Measurements from ENCODE around the gene ZNF688. TPM values are rescaled to one million over a fixed set of nuclear protein-coding genes. Genes with fewer than 3 reads are reported as not detected.

The ZNF688 gene
- total and polyA plus RNA-seq, 2 of the 13 experiments (the other 11 are each of a cell fraction or from before 2014, with no cell fraction given) = 2.4 to 5.4 TPM

- TF ChIP-seq, protein P1, sequence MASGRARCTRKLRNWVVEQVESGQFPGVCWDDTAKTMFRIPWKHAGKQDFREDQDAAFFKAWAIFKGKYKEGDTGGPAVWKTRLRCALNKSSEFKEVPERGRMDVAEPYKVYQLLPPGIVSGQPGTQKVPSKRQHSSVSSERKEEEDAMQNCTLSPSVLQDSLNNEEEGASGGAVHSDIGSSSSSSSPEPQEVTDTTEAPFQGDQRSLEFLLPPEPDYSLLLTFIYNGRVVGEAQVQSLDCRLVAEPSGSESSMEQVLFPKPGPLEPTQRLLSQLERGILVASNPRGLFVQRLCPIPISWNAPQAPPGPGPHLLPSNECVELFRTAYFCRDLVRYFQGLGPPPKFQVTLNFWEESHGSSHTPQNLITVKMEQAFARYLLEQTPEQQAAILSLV (CRISPR knock-in tag; IDR thresholded peaks at IDR 0.05; ENCODE audit: borderline replicate concordance) = peak; percentile 58; the same call in 1 of the 2 replicates
- TF ChIP-seq NR2F1 (CRISPR knock-in tag; IDR thresholded peaks at IDR 0.05) (peak in 1 of 2 experiments; percentile 60; a peak in 1 of 4 replicates), ZNF350 (CRISPR knock-in tag; IDR thresholded peaks at IDR 0.05; ENCODE audit: borderline replicate concordance, low read depth) (peak; percentile 85), ZFP36L1 (CRISPR knock-in tag; IDR thresholded peaks at IDR 0.05) (no peak), POLR2AphosphoS5 (IDR thresholded peaks at IDR 0.05; ENCODE audit: low read depth, low read length) (peak; percentile 67), ZNF567 (CRISPR knock-in tag; IDR thresholded peaks at IDR 0.05; ENCODE audit: borderline replicate concordance) (0 out of 2 replicates have a peak, but pooled peaks have one; percentile 45), ZNF12 (CRISPR knock-in tag; IDR thresholded peaks at IDR 0.05) (peak; percentile 45; the same call in 1 of the 2 replicates), IKZF4 (CRISPR knock-in tag; IDR thresholded peaks at IDR 0.05; ENCODE audit: borderline replicate concordance, low read depth, not compliant biosample characterization) (peak; percentile 60), MYC (CRISPR knock-in tag; IDR thresholded peaks at IDR 0.05; ENCODE audit: borderline replicate concordance) (peak; percentile 56), SIX1 (CRISPR knock-in tag; IDR thresholded peaks at IDR 0.05; ENCODE audit: borderline replicate concordance) (no peak), GPN1 (CRISPR knock-in tag; IDR thresholded peaks at IDR 0.05; ENCODE audit: borderline replicate concordance) (no peak), HIVEP1 (CRISPR knock-in tag; IDR thresholded peaks at IDR 0.05) (no peak), CC2D1A (CRISPR knock-in tag; IDR thresholded peaks at IDR 0.05) (0 out of 2 replicates have a peak, but pooled peaks have one; percentile 28), ZNF589 (CRISPR knock-in tag; conservative IDR thresholded peaks at IDR 0.05) (0 out of 2 replicates have a peak, but pooled peaks have one; percentile 46), JUND (CRISPR knock-in tag; IDR thresholded peaks at IDR 0.05) (no peak), MIER3 (CRISPR knock-in tag; IDR thresholded peaks at IDR 0.05; ENCODE audit: borderline replicate concordance) (no peak)
- TF ChIP-seq, protein P2, sequence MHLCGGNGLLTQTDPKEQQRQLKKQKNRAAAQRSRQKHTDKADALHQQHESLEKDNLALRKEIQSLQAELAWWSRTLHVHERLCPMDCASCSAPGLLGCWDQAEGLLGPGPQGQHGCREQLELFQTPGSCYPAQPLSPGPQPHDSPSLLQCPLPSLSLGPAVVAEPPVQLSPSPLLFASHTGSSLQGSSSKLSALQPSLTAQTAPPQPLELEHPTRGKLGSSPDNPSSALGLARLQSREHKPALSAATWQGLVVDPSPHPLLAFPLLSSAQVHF (CRISPR knock-in tag; IDR thresholded peaks at IDR 0.05) = 0 out of 2 replicates have a peak, but pooled peaks have one; percentile 54
- TF ChIP-seq, protein P3, sequence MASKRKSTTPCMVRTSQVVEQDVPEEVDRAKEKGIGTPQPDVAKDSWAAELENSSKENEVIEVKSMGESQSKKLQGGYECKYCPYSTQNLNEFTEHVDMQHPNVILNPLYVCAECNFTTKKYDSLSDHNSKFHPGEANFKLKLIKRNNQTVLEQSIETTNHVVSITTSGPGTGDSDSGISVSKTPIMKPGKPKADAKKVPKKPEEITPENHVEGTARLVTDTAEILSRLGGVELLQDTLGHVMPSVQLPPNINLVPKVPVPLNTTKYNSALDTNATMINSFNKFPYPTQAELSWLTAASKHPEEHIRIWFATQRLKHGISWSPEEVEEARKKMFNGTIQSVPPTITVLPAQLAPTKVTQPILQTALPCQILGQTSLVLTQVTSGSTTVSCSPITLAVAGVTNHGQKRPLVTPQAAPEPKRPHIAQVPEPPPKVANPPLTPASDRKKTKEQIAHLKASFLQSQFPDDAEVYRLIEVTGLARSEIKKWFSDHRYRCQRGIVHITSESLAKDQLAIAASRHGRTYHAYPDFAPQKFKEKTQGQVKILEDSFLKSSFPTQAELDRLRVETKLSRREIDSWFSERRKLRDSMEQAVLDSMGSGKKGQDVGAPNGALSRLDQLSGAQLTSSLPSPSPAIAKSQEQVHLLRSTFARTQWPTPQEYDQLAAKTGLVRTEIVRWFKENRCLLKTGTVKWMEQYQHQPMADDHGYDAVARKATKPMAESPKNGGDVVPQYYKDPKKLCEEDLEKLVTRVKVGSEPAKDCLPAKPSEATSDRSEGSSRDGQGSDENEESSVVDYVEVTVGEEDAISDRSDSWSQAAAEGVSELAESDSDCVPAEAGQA (IDR thresholded peaks at IDR 0.05; ENCODE audit: low read depth) = peak; percentile 65; the same call in 1 of the 2 replicates
- TF ChIP-seq, protein P3 (CRISPR knock-in tag; IDR thresholded peaks at IDR 0.05; ENCODE audit: borderline replicate concordance) = no peak
These were observed 44.5 kb downstream of the ZNF688 start (continued) for GRCh38 chr16:30526823-30527634.

All from HepG2 (cell line).